ENCODE results near the gene ARID1B. TPM values are rescaled to one million over a fixed set of nuclear protein-coding genes. Genes with fewer than 3 reads are reported as not detected.

ARID1B gene
- total RNA-seq, 1 experiment from 2014 or later: 35.6 TPM

DNA sequence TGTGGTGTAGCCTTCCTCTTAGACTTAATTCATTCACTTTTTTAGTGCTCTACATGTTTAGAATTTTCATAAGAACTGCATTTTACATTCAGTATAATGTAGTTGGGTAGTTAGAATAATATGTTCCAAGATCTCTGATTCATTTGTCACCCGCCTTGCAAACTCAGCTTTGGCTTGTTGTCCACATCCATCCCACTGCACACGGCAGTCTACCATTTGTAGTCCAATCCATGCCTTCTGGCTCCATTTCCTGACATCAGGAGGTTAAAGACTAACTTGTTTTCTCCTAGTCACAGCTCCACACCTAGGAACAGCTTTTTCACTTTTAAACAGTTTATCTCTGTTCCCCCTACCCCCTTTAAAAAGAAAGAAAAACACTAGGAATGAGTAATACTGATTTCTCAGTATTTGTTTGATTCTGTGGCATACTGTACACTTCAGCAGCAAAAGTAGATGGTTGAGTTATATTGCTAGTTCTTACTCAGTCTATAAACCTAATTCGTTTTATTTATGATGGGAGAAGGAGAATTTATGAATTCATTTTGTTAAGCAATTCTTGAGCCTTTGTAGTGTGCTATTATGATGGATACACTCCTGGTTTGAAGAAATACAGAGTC, 180.9 kb downstream of the ARID1B start:
- ChIA-PET POLR2A (no interaction called here), RAD21 (ENCODE audit: low non-redundant PET in 1 of 2, low total read pairs in 2 of 2, uncharacterized antibody in 2 of 2, unreplicated experiment in 2 of 2) (no interaction called here), CTCF (no interaction called here)
- ATAC-seq: no peak
- H3K27ac ChIP-seq (ENCODE audit: low read depth, low read length): no peak overlapping the region
- H3K9me3 ChIP-seq (ENCODE audit: control insufficient read depth in 1 of 2, insufficient read depth in 1 of 2, low read depth in 1 of 2, low read length in 2 of 2): no peaks in the 10 kb centered on the region
- H3K9ac ChIP-seq (ENCODE audit: low read length): no peak overlapping the region
- no peaks in the 10 kb centered on the region for H3K9me2 ChIP-seq (ENCODE audit: insufficient read depth)
- TF ChIP-seq, protein P1, sequence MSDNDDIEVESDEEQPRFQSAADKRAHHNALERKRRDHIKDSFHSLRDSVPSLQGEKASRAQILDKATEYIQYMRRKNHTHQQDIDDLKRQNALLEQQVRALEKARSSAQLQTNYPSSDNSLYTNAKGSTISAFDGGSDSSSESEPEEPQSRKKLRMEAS (IDR thresholded peaks at IDR 0.05): no peak
- no peak for TF ChIP-seq RAD21 (IDR thresholded peaks at IDR 0.05; ENCODE audit: low read depth)
- no peak for TF ChIP-seq POLR2AphosphoS5 (IDR thresholded peaks at IDR 0.05; ENCODE audit: low read depth, low read length)
- TF ChIP-seq ZFX (IDR thresholded peaks at IDR 0.05): no peak
- TF ChIP-seq, protein P2, sequence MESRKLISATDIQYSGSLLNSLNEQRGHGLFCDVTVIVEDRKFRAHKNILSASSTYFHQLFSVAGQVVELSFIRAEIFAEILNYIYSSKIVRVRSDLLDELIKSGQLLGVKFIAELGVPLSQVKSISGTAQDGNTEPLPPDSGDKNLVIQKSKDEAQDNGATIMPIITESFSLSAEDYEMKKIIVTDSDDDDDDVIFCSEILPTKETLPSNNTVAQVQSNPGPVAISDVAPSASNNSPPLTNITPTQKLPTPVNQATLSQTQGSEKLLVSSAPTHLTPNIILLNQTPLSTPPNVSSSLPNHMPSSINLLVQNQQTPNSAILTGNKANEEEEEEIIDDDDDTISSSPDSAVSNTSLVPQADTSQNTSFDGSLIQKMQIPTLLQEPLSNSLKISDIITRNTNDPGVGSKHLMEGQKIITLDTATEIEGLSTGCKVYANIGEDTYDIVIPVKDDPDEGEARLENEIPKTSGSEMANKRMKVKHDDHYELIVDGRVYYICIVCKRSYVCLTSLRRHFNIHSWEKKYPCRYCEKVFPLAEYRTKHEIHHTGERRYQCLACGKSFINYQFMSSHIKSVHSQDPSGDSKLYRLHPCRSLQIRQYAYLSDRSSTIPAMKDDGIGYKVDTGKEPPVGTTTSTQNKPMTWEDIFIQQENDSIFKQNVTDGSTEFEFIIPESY (IDR thresholded peaks at IDR 0.05; ENCODE audit: extremely low read depth, insufficient replicate concordance, low read length): no peak
- no peaks in the 10 kb centered on the region for H4K20me1 ChIP-seq (ENCODE audit: insufficient read depth)
- DNase-seq (ENCODE audit: low read depth, low spot score): no peak
- H3K4me2 ChIP-seq (ENCODE audit: low read length): no peak overlapping the region
- H3K4me1 ChIP-seq (ENCODE audit: control insufficient read depth in 1 of 2, insufficient read depth in 2 of 2, low read length in 2 of 2): peaks cover 9 to 11% of the 10 kb centered on the region in 2 experiments
- no peak overlapping the region for H2AFZ ChIP-seq (ENCODE audit: low read depth, low read length, poor library complexity, severe bottlenecking)
- H3K79me2 ChIP-seq (ENCODE audit: insufficient read depth, low read length): peaks cover 11% of the 10 kb centered on the region; the same call in 1 of the 2 replicates
- intact Hi-C loops (cut with micrococcal nuclease): no loop called here
- H3K27me3 ChIP-seq (ENCODE audit: insufficient read depth, low read length): no peaks in the 10 kb centered on the region
- no peaks in the 10 kb centered on the region for H3K36me3 ChIP-seq (ENCODE audit: control insufficient read depth in 1 of 2, insufficient read depth in 2 of 2, low read length in 2 of 2)
- BruUV-seq (replicated peaks): no TSS peak
- no peak overlapping the region for H3K4me3 ChIP-seq (replicated peaks in 1 of 2; ENCODE audit: low read depth in 1 of 2, low read length in 2 of 2)

DNA sequence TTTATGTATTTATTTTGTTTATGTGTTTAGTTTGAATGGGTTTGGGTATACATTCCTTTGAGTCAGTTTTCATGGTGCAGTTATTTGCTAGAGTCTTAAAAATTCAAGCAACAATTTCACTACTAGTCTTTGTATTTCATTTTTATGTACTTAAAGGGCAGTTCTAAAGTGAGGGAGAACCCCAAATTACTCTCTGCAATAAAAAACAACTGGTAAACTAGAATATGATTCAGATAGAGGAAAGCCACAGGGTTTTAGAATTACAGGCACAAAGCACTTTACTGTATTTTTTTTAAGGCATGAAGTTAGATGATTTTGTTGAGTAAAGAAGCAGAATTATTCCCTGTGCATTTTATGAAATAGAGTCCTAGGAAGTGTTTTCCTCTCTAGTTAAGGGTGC, 183.3 kb downstream of the ARID1B start:
- H3K36me3 ChIP-seq (ENCODE audit: control insufficient read depth in 1 of 2, insufficient read depth in 2 of 2, low read length in 2 of 2): no peaks in the 10 kb centered on the region
- ChIA-PET POLR2A (no interaction called here), RAD21 (ENCODE audit: low non-redundant PET in 1 of 2, low total read pairs in 2 of 2, uncharacterized antibody in 2 of 2, unreplicated experiment in 2 of 2) (no interaction called here), CTCF (no interaction called here)
- H2AFZ ChIP-seq (ENCODE audit: low read depth, low read length, poor library complexity, severe bottlenecking): no peak overlapping the region
- H3K27ac ChIP-seq (ENCODE audit: low read depth, low read length): no peak overlapping the region
- no peak overlapping the region for H3K4me3 ChIP-seq (replicated peaks in 1 of 2; ENCODE audit: low read depth in 1 of 2, low read length in 2 of 2)
- H3K27me3 ChIP-seq (ENCODE audit: insufficient read depth, low read length): no peaks in the 10 kb centered on the region
- ATAC-seq (no peak), DNase-seq (ENCODE audit: low read depth, low spot score) (no peak)
- peaks cover 10% of the 10 kb centered on the region; the same call in 1 of the 2 replicates for H3K79me2 ChIP-seq (ENCODE audit: insufficient read depth, low read length)
- no peaks in the 10 kb centered on the region for H3K9me2 ChIP-seq (ENCODE audit: insufficient read depth)
- intact Hi-C loops (cut with micrococcal nuclease): no loop called here
- no peak overlapping the region for H3K9ac ChIP-seq (ENCODE audit: low read length)
- no peaks in the 10 kb centered on the region for H3K9me3 ChIP-seq (ENCODE audit: control insufficient read depth in 1 of 2, insufficient read depth in 1 of 2, low read depth in 1 of 2, low read length in 2 of 2)
- H3K4me2 ChIP-seq (ENCODE audit: low read length): no peak overlapping the region
- no peaks in the 10 kb centered on the region for H4K20me1 ChIP-seq (ENCODE audit: insufficient read depth)
- no peaks in the 10 kb centered on the region for H3K4me1 ChIP-seq (ENCODE audit: control insufficient read depth in 1 of 2, insufficient read depth in 2 of 2, low read length in 2 of 2)
- BruUV-seq (replicated peaks): TSS peak; percentile 14
- TF ChIP-seq ZFX (IDR thresholded peaks at IDR 0.05): no peak
- no peak for TF ChIP-seq TCF7L2 (IDR thresholded peaks at IDR 0.05; ENCODE audit: borderline replicate concordance, extremely low read depth, insufficient read depth, insufficient read length)
- no peak for TF ChIP-seq JUND (IDR thresholded peaks at IDR 0.05)
- TF ChIP-seq CEBPB (IDR thresholded peaks at IDR 0.05; ENCODE audit: low read depth): no peak
- TF ChIP-seq, protein P3, sequence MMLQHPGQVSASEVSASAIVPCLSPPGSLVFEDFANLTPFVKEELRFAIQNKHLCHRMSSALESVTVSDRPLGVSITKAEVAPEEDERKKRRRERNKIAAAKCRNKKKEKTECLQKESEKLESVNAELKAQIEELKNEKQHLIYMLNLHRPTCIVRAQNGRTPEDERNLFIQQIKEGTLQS (IDR thresholded peaks at IDR 0.05): no peak
- TF ChIP-seq, protein P1 (IDR thresholded peaks at IDR 0.05): no peak
- no peak for TF ChIP-seq SIN3A (IDR thresholded peaks at IDR 0.05; ENCODE audit: low read depth)
- TF ChIP-seq CBX3 (IDR thresholded peaks at IDR 0.05; ENCODE audit: low read depth): no peak
- TF ChIP-seq ELF1 (IDR thresholded peaks at IDR 0.05; ENCODE audit: borderline replicate concordance, low read depth): no peak
- TF ChIP-seq POLR2A (IDR thresholded peaks at IDR 0.05; ENCODE audit: borderline replicate concordance, extremely low read depth, insufficient read depth, insufficient read length): no peak
- TF ChIP-seq RAD21 (IDR thresholded peaks at IDR 0.05; ENCODE audit: low read depth): no peak
- no peak for TF ChIP-seq ZNF274 (IDR thresholded peaks at IDR 0.05; ENCODE audit: low read depth, low read length)
- TF ChIP-seq, protein P2 (IDR thresholded peaks at IDR 0.05; ENCODE audit: extremely low read depth, insufficient replicate concordance, low read length): no peak
- TF ChIP-seq FOSL1 (IDR thresholded peaks at IDR 0.05; ENCODE audit: low read depth): no peak
- TF ChIP-seq YY1 (IDR thresholded peaks at IDR 0.05; ENCODE audit: extremely low read depth, insufficient replicate concordance, low read depth, low read length): no peak
